ENCODE results near the gene CASP7. TPM values are rescaled to one million over a fixed set of nuclear protein-coding genes. Genes with fewer than 3 reads are reported as not detected.

Gene CASP7
- polyA plus RNA-seq, 1 donor from 2014 or later: 0.77 TPM

DNA sequence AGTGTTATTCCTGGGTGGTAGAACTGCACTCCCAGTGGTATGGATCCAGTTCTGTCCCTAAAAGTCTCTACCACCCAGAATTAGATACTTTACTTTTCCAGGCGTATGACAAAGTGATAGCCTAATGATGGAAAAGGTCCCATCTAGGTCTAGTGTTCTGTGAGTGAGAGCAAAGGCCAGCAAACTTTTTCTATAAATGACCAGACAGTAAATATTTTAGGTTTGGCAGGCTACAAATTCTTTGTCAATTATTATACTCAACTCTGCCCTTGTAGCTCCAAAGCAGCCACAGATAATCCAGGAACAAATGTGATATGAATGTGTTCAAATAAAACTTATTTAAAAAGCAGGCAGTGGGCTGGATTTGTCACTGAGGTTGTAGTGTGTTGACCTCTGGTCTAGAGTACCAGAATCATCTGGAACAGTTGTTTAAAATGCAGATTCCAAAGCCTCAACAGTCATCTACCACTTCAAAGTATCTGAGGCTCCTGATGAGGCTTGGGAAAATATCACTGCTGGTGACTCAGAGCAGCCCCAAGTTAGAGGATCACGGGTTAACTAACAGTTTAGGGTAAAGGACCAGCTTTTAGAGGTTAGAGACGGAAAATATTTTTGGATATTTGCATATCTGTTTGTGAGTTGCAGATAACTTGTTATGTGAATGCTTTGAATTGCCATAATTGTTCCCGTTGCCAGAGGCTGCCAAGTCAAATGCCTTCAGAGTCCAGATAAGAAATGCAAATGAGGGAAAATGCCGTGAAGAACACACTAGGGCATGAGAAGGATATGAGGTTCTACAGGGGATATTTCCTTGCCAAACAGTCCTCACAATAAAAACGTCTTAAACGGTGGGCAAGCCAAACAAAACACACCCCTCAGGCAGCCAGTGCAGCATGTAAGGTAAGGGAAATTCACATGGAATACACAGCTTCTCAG is 35.3 kb upstream of the CASP7 start:
- no peaks in the 10 kb centered on the region for H3K27me3 ChIP-seq (ENCODE audit: insufficient read depth, low read depth, low read length)
- TF ChIP-seq TAF1 (IDR thresholded peaks at IDR 0.05; ENCODE audit: low read depth) (no peak), EZH2 (IDR thresholded peaks at IDR 0.05; ENCODE audit: borderline replicate concordance, insufficient read depth, low read length, poor library complexity, severe bottlenecking) (no peak), RAD21 (conservative IDR thresholded peaks at IDR 0.05) (no peak), MXI1 (conservative IDR thresholded peaks at IDR 0.05; ENCODE audit: poor library complexity, severe bottlenecking) (no peak), POLR2AphosphoS5 (IDR thresholded peaks at IDR 0.05) (no peak), SMC3 (conservative IDR thresholded peaks at IDR 0.05; ENCODE audit: poor library complexity) (no peak), EP300 (conservative IDR thresholded peaks at IDR 0.05; ENCODE audit: poor library complexity, severe bottlenecking) (no peak)
- TF ChIP-seq, protein P1, sequence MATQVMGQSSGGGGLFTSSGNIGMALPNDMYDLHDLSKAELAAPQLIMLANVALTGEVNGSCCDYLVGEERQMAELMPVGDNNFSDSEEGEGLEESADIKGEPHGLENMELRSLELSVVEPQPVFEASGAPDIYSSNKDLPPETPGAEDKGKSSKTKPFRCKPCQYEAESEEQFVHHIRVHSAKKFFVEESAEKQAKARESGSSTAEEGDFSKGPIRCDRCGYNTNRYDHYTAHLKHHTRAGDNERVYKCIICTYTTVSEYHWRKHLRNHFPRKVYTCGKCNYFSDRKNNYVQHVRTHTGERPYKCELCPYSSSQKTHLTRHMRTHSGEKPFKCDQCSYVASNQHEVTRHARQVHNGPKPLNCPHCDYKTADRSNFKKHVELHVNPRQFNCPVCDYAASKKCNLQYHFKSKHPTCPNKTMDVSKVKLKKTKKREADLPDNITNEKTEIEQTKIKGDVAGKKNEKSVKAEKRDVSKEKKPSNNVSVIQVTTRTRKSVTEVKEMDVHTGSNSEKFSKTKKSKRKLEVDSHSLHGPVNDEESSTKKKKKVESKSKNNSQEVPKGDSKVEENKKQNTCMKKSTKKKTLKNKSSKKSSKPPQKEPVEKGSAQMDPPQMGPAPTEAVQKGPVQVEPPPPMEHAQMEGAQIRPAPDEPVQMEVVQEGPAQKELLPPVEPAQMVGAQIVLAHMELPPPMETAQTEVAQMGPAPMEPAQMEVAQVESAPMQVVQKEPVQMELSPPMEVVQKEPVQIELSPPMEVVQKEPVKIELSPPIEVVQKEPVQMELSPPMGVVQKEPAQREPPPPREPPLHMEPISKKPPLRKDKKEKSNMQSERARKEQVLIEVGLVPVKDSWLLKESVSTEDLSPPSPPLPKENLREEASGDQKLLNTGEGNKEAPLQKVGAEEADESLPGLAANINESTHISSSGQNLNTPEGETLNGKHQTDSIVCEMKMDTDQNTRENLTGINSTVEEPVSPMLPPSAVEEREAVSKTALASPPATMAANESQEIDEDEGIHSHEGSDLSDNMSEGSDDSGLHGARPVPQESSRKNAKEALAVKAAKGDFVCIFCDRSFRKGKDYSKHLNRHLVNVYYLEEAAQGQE (IDR thresholded peaks at IDR 0.05; ENCODE audit: borderline replicate concordance): no peak
- TF ChIP-seq, protein P2, sequence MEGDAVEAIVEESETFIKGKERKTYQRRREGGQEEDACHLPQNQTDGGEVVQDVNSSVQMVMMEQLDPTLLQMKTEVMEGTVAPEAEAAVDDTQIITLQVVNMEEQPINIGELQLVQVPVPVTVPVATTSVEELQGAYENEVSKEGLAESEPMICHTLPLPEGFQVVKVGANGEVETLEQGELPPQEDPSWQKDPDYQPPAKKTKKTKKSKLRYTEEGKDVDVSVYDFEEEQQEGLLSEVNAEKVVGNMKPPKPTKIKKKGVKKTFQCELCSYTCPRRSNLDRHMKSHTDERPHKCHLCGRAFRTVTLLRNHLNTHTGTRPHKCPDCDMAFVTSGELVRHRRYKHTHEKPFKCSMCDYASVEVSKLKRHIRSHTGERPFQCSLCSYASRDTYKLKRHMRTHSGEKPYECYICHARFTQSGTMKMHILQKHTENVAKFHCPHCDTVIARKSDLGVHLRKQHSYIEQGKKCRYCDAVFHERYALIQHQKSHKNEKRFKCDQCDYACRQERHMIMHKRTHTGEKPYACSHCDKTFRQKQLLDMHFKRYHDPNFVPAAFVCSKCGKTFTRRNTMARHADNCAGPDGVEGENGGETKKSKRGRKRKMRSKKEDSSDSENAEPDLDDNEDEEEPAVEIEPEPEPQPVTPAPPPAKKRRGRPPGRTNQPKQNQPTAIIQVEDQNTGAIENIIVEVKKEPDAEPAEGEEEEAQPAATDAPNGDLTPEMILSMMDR (IDR thresholded peaks at IDR 0.05; ENCODE audit: poor library complexity, severe bottlenecking): no peak
- H3K79me2 ChIP-seq (replicated peaks; ENCODE audit: insufficient read depth, low read length): no peaks in the 10 kb centered on the region
- H3K9ac ChIP-seq (ENCODE audit: low read length): no peak overlapping the region
- H3F3A ChIP-seq (ENCODE audit: insufficient read depth, low read length, poor library complexity, severe bottlenecking): no peaks in the 10 kb centered on the region
- H3K9me3 ChIP-seq (ENCODE audit: low read length): no peaks in the 10 kb centered on the region
- no peaks in the 10 kb centered on the region for H3K9me2 ChIP-seq (ENCODE audit: insufficient read depth, low read length)
- H3K36me3 ChIP-seq (ENCODE audit: insufficient read depth, low read length): no peaks in the 10 kb centered on the region
- no peak overlapping the region for H3K4me3 ChIP-seq (ENCODE audit: low read length)
- no peak overlapping the region for H3K27ac ChIP-seq (ENCODE audit: low read length)
- H2AFZ ChIP-seq (ENCODE audit: low read depth, low read length): no peak overlapping the region
- no peaks in the 10 kb centered on the region for H4K20me1 ChIP-seq (ENCODE audit: insufficient read depth)
- H3K4me2 ChIP-seq (ENCODE audit: low read length): no peak overlapping the region

DNA sequence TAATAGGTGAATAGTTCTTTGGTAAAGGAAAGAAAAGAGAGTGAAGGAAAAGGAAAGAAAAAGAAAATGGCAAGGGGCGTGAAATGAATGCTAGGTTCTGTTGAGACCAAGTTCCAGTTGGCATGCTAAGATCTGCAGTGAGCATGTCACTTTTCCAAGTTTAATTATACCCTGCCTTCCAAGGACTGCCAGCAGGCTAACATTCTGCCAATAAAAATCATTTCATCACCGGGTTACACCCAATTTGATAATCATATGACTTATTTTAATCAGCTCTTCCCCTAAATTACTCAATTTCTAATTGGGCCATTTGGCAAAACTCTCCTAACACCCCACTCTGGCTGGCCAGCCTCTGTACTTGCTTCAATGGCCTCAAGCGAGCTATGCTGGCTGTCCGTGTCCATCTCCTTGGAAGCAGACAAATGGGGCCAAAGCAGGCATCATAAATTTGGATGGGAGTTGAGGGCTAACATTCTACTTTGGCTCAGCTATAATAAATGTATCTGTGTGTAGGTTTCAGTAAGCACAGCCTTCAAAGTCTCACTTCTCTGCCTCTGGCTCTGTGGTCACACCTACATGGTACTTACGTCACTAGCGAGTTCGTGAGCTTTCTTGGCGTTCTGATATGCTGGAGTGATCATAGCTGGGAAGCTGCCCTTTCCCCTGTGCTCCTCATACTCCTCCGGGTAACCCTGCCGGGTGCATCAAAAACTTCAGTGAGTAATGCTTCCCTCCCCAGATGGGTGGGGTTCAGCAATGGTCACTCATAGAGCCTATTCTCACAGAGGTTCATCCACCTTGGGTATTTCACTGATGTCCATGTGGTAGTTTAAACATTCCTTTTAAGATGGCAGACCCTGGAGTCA is 33.1 kb upstream of the CASP7 start:
- no peaks in the 10 kb centered on the region for H3K9me3 ChIP-seq (ENCODE audit: low read length)
- H3F3A ChIP-seq (ENCODE audit: insufficient read depth, low read length, poor library complexity, severe bottlenecking): no peaks in the 10 kb centered on the region
- H3K27me3 ChIP-seq (ENCODE audit: insufficient read depth, low read depth, low read length): no peaks in the 10 kb centered on the region
- no peak overlapping the region for H3K27ac ChIP-seq (ENCODE audit: low read length)
- H3K9me2 ChIP-seq (ENCODE audit: insufficient read depth, low read length): no peaks in the 10 kb centered on the region
- H4K20me1 ChIP-seq (ENCODE audit: insufficient read depth): no peaks in the 10 kb centered on the region
- H3K4me3 ChIP-seq (ENCODE audit: low read length): no peak overlapping the region
- H3K79me2 ChIP-seq (replicated peaks; ENCODE audit: insufficient read depth, low read length): no peaks in the 10 kb centered on the region
- TF ChIP-seq EP300 (conservative IDR thresholded peaks at IDR 0.05; ENCODE audit: poor library complexity, severe bottlenecking) (no peak), TAF1 (IDR thresholded peaks at IDR 0.05; ENCODE audit: low read depth) (no peak), SMC3 (conservative IDR thresholded peaks at IDR 0.05; ENCODE audit: poor library complexity) (no peak), EZH2 (IDR thresholded peaks at IDR 0.05; ENCODE audit: borderline replicate concordance, insufficient read depth, low read length, poor library complexity, severe bottlenecking) (no peak), MXI1 (conservative IDR thresholded peaks at IDR 0.05; ENCODE audit: poor library complexity, severe bottlenecking) (no peak), POLR2AphosphoS5 (IDR thresholded peaks at IDR 0.05) (no peak), RAD21 (conservative IDR thresholded peaks at IDR 0.05) (no peak)
- TF ChIP-seq, protein P1 (IDR thresholded peaks at IDR 0.05; ENCODE audit: borderline replicate concordance): no peak
- TF ChIP-seq, protein P2 (IDR thresholded peaks at IDR 0.05; ENCODE audit: poor library complexity, severe bottlenecking): no peak
- H3K4me2 ChIP-seq (ENCODE audit: low read length): no peak overlapping the region
- H3K9ac ChIP-seq (ENCODE audit: low read length): no peak overlapping the region
- no peak overlapping the region for H2AFZ ChIP-seq (ENCODE audit: low read depth, low read length)
- no peaks in the 10 kb centered on the region for H3K36me3 ChIP-seq (ENCODE audit: insufficient read depth, low read length)
